Measurements from ENCODE around the gene VKORC1L1.

GRCh38 chr7:65827366-65827765 lies 45.5 kb upstream of the VKORC1L1 start:
- TF ChIP-seq RNF2 (IDR thresholded peaks at IDR 0.05; ENCODE audit: borderline replicate concordance, low read depth, low read length, missing control alignments, poor library complexity, severe bottlenecking) (no peak), CTCF (IDR thresholded peaks at IDR 0.05; ENCODE audit: control extremely low read depth in 1 of 3, insufficient read depth in 1 of 3, low read depth in 1 of 3, low read length in 3 of 3) (no peak)
